GM21526 (cell line): ENCODE measurements around the gene HSPA12B.

Experiments used
- ATAC-seq: cut with Tn5 transposase; IDR thresholded peaks from one replicate; pipeline ENCODE4 v1.9.1; 2021; ENCODE audit warnings: moderate library complexity; ENCODE audit not compliant: unreplicated experiment, low FRiP score

Gene HSPA12B

DNA sequence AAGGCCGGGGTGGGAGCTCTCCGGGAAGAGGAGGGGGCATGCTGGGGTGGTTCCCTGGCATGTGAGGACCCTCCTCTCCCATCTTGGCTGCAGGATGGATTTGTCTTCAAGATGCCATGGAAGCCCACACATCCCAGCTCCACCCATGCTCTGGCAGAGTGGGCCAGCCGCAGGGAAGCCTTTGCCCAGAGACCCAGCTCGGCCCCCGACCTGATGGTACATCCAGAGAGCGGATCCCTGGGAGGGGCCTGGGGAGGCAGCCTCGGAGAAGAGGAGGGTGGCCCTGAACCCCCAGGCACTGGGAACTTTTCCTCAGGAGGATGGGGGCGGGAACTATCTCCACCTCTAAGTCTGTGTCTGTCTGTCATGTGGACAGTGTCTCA is 68.4 kb downstream of the HSPA12B start:
- ATAC-seq: no peak

DNA sequence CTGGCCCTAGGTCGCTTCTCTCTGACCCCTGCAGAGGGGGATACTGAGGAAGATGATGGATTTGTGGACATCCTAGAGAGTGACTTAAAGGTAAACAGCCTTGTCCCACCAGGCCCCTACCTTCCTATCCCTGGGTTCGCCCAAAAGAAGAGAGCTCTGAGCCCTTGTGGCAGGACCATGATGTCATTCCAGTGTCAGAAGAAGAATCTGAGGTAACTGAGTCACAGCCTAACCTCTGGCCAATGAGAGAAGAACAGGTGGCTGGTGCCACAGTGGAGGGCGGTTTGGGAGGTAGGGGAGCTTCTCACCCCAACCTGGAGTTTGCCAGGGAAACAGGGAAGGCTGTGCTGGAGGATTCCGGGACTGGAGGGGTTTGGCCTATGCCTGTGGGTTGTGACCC is 68.8 kb downstream of the HSPA12B start:
- ATAC-seq: no peak

DNA sequence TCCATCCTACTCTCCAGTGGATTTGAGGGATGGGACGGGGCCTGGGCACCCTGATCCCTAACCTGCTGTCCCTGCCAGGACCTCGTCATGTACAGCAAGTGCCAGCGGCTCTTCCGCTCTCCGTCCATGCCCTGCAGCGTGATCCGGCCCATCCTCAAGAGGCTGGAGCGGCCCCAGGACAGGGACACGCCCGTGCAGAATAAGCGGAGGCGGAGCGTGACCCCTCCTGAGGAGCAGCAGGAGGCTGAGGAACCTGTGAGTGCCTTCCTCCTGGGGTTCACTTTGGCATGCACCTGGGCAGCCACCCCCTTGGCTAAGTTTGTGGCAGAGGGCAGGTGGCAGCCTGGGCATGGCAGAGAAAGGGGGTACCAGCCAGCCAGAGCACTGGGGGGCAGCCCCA is 69.4 kb downstream of the HSPA12B start:
- ATAC-seq: no peak
